Epithelial cell of prostate (primary cell): ENCODE measurements around the gene HSBP1.

ENCODE experiments used
- DNase-seq: peaks from one replicate; pipeline ENCODE4 v3.0.0-alpha.2; 2011; ENCODE audit warnings: low read depth, low spot score
- H3K27ac ChIP-seq: fragments of 450-650 bp; 2 replicates; pipeline ENCODE4 v1.5.1; 2017; ENCODE audit warnings: mild to moderate bottlenecking

Gene HSBP1

DNA sequence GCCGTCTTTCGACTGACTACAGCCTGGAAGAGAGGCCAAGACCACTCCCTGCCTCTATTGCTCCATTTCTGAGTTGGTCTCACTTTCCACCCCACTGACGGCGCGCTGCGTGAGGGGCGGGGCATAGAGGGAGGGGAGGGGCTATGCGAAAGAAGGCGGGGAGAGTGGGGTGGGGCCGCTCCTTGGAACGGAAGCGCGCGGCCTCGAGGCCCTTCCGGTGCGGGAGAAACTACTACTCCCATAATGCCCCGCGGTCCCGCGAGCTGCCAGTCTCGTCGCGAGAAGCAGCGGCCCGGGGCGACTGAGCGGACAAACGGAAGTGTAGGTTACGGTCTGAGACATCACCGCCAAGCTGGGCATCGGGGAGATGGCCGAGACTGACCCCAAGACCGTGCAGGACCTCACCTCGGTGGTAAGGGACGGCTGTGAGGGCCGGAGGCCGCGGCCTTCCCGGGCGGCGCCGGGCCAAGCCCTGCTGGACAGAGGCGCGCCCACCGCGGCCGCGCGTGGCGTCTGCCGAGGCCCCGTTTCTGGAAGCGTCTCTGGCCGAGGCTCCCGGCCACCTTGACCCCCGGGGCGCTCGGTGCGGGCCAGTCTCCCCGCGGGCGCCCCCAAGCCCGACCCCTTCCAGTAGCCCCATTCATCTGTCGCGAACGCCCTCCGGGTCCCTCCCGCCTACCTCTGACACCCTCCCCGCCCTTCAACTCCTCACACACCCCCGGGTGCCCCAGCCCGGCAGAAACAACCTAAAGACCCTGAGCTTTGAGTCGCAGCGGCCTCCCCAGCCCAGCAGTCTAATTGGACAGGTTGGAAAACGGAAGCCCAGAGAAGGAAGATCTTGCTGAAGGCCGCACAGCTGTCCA, at the start of gene HSBP1:
HSBP1 (plus strand) TSS at position 269 of the 863 bp plus-strand sequence; CDS start at position 368, 99 bp downstream.
- peak within 1 kb of the TSS; percentile 58 for H3K27ac ChIP-seq

DNA sequence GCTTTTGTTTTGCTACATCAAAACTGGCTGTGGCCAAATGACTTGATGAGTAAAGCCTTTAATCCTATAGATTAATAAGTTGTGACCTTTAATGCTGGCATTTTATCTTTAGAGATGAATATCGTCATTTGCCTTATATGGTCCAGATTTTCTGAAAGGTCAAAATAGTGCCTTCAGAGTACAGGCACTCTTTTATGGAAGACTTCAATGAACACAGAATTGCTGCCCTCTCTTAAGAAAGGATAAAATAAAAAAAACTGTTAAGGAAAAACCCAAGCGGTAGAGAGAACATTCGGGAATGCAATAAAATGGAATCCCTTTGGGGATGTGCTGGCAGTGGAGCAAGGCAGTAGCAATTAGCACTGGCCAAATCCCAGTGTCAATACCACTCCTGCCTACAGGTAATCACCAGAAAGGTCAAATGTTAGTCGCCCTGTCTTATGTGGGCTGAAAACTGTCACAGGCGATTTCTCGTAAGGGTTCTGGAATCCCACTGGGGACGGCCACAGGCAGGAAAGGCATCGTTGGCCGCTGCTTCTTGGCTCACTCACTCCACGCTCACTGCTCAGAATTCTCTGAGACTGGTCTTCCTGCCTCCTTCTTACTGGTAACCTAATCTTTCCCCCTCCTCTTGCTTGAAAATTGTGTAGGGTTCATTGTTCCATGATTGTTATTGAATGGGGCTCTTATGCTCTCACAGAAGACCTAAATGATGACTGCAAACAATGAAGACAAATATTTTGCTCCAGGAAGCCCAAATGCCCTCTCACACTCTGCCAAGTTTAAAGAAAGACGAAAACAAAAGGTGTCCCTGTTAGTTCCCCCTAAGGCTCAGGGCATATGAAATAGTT, 45.4 kb upstream of the HSBP1 start:
- H3K27ac ChIP-seq = no peak overlapping the region

More for the DNA sequence above, at the start of gene HSBP1:
- DNase-seq = no peak

DNA sequence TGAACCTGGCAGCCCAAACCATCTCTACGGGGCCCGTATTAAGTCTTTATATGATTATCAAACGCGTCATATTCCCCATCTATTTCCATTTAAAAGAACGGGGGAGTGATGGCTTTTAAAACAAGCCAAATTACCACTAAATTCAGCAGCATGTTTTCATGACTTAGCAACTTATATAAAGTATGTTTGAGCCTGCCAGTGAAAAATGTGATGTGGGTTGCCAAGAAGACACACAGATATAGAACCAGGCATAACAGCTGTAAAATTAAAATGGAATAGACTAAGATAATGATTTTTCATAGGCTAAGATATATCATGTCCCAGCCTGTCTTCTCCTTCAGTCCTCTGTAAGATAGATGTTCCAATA, 44.8 kb upstream of the HSBP1 start:
- DNase-seq = no peak
- no peak overlapping the region for H3K27ac ChIP-seq

More for the DNA sequence above, 45.4 kb upstream of the HSBP1 start:
- no peak for DNase-seq

DNA sequence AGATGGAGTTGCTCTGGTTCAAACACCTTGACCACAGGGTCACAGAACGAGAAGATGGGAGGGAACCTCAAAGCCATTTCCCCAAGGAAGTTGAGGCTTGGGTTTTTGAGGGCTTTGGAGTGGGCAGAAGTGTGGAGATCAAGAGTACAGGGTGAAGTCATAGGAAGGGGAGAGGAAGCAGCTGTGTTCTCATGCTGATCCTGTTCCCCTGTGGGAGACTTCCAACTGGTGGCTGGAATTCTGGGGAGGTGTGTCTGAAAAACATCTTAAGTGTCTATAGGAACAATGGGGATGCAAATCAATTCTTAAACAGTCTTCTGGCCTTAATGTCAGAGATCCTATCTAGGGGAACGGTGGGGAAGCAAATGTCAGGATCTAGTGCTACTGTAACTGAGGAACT, 38.8 kb upstream of the HSBP1 start:
- H3K27ac ChIP-seq = no peak overlapping the region
- DNase-seq = no peak

DNA sequence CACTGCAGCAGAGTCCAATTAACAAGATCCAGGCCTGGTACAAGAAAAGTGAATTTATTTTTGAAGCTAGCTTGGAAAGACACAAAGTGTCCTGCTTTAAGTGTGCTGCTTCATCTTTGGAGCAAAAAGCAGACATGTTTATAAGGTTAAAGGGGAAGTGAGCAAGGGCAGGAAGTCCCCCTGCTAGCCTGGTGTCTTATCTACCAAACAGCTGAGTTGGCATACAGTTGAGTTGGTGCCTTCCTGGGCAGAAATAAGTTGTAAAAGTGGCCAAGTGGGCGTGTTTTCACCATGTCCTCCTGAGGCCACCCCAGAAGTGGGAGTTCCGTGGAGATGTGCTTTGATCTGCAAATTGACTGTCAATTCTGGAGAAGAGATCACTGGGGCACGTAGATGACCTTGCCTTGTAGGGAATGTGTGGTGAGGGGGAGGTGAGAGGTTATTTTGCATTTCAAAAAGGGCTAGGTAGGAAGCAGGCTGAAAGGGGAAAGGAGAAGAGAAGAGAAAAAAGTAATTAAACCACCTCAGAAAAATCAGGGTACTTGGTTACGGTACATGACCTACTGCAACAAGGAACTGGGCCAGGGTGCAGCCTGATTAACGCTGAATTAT, 38.3 kb upstream of the HSBP1 start:
- no peak for DNase-seq
- H3K27ac ChIP-seq = no peak overlapping the region

DNA sequence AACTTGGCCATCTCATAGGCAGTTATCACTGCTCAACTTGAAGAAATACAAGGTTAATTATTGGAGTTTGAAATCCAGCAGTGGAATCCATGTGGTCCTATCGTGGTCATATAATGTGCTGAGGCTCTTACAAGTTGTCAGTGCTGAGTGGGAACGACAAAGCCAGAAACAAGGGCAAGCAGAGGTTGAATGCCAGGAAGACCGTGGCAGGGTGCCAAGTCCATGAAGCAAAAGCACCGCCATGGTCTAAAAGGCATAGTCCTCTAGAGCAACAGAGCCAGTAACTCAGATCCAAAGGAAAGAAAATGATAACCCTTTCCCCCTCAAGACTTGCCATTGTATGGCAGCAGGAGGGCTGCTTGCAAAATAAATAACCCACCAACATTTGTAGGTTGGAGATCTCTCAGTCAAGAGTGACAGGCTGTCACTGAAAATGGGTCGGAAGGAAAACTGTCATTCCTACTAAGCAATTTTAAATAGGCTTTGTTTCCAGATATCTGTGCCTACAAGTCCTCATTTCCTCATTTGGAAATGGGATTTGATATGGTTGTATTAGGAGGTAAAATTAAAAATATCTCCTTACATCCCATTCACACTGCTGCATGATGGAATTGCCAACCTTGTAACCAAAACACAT, 36.4 kb upstream of the HSBP1 start:
- DNase-seq = no peak
- H3K27ac ChIP-seq = no peak overlapping the region

DNA sequence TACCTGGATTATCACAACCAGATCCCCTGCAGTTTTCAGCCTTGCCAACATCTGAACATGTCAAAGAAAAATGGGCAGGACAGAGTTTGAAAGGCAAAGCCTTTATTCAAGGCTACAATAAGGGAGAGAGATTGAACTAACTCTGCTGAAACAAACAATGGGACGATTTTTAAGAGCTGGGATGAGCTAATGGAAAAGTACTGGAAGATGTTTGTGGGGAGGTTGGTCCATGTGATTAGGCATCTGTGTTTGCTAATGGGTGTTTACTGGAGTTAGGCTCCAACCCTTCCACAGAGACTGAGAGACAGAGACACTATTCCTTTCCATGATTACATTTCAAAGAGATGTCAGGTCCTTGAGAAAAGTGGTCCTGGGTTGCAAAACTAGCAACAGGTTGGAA, 35.0 kb upstream of the HSBP1 start:
- no peak overlapping the region for H3K27ac ChIP-seq
- no peak for DNase-seq

DNA sequence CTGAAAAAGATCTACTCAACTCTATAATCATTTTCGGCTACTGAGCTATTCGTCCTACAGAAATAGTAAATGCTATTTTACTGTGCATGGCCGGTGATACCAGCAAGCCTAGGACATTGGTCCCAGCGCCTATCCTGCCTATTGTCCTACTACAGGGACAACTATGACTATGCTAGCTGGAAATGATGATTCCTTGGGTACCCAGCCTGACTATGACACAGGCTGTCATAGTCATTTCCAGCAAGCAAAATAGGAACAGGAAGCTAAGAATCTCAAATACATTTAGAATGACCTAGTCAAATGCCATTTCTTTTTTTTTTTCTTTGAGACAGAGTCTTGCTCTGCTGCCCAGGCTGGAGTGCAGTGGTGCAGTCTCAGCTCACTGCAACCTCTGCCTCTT, 33.7 kb upstream of the HSBP1 start:
- DNase-seq = no peak
- no peak overlapping the region for H3K27ac ChIP-seq

DNA sequence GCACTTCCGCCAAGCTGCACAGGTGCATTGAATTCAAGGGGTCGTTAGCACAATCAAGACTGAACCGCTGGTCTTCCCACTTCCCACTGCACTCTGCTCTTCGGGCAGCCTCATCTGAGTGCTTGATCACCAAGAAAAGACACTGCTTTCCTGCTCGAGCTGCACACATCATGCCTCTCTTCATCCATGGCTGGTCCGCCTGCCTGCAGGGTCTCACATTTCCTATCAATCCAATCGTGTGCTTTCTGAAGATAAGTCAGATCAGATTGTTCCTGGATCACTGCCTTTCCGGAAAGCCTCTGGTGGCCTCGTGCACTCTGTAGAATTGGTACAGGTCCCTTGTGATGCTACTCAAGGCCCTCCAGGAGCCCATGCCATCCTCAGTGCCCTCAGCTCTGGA, 30.8 kb upstream of the HSBP1 start:
- DNase-seq = no peak
- H3K27ac ChIP-seq = no peak overlapping the region

DNA sequence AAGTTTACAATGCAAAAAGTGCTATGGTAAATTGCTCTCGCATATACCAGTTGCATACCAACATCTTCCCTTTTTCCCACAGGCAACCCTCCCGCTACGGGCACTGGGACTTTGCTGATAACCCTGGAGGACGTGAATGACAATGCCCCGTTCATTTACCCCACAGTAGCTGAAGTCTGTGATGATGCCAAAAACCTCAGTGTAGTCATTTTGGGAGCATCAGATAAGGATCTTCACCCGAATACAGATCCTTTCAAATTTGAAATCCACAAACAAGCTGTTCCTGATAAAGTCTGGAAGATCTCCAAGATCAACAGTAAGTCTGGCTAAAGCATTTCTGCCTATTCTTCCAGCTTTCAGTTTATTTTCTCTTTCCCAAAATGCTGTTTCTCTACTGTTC, 27.9 kb upstream of the HSBP1 start:
- no peak for DNase-seq
- no peak overlapping the region for H3K27ac ChIP-seq

DNA sequence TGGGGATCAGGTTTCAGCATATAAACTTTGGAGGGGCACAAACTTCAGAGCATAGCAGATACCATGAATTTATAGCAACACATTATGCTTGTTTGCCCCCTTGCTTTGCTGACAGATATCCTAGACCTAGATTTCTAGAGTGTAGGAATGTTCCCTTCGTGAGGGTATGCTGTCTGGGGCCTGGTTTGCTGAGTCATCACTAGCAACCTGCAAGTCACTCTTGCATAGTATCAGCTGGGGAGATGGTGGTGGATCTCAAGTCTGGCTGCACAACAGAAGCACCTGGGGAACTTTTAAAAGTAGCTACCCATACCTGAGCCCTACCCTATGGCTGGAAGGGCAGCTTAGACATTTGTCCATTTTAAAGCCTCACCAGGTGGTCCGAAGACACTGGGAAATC, 22.3 kb upstream of the HSBP1 start:
- no peak for DNase-seq
- H3K27ac ChIP-seq = no peak overlapping the region

DNA sequence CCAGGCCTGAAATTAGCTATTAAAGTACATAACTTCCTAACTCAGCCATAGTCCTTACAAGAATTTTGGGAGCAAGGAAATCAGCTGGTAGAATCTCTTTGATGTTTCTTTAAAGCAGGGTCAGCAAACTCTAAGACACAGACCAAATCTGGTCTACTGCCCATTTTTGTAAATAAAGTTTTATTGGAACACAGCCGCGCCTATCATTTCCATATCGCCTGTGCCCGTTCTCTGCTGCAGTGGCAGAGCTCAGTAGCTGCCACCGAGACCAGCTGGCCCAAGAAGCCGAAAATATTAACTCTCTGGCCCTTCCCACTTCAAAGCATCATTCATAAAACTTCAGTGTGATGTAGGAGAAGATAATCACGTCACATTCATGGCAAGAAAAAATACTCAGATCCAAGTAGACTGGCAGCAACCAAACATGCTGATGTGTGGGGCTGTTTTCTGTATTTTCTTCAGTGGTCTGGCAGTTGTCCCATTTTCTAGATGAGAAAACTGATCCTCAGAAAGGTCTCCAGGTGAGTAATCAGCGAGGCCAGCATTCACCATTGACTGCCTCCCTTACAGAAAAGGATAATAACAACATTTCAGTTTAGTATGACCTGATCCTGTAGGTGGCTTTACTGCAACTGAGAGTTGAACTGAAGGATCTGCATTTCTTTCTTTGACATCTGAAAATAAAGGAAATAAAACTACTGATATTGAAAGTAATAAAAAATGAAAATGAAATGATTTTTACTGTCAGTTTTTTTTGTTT, 18.0 kb upstream of the HSBP1 start:
- H3K27ac ChIP-seq = no peak overlapping the region
- no peak for DNase-seq

DNA sequence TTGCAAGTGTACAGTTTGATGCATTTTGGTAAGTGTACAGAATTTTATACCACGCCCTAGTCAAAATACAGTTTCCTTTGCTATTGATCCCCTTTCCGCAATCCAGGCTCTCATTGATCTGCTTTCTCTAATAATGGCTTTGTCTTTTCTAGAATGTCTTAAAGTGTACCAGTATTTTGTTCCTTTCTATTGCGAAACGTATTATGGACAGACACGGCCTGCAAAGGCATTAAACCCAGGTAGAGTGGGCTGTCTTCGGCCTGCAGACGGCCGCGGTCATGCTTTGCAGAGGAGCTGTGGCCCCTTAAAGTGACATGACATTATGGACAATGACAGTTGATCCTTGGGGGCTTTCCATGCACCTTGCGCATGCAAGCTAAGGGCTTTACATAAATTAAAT, 15.9 kb upstream of the HSBP1 start:
- H3K27ac ChIP-seq = no peak overlapping the region
- DNase-seq = no peak

DNA sequence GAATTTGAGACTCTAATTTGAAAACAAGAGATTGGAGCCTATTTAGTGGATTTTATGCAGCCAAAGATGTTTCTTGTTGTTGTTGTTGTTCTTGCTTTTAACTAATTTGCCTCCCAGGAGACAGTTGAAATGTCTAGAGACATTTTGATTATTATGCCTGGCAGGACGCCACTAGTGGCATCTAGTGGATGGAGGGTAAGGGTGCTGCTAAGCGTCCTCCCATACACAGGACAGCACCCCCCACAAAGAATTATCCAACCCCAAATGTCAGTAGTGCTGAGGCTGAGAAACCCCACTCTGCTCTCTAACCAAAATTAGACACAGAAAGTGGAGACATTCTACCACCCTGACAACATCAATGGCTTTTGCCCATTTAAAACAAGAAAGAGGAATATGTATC, 15.4 kb upstream of the HSBP1 start:
- H3K27ac ChIP-seq = no peak overlapping the region
- no peak for DNase-seq

DNA sequence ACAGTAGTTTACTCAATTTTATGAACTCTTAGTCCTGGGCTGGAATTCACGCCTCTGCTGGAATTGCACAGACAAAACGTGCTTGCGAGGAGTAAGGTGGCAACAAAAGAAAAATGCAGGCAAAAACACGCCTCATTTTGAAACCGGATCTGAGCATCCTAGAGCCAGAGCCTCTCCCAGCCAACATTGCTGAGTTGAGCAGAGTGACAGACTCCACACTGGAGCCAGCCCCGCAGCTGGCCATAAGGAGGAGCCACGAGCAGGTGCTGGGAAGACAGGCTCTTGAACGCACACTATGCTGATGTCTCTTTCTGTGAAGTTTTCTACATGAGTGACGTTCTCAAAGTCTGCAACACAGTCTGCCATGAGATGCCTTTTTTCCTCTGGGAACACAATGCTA, 14.6 kb upstream of the HSBP1 start:
- DNase-seq = no peak
- H3K27ac ChIP-seq = no peak overlapping the region

DNA sequence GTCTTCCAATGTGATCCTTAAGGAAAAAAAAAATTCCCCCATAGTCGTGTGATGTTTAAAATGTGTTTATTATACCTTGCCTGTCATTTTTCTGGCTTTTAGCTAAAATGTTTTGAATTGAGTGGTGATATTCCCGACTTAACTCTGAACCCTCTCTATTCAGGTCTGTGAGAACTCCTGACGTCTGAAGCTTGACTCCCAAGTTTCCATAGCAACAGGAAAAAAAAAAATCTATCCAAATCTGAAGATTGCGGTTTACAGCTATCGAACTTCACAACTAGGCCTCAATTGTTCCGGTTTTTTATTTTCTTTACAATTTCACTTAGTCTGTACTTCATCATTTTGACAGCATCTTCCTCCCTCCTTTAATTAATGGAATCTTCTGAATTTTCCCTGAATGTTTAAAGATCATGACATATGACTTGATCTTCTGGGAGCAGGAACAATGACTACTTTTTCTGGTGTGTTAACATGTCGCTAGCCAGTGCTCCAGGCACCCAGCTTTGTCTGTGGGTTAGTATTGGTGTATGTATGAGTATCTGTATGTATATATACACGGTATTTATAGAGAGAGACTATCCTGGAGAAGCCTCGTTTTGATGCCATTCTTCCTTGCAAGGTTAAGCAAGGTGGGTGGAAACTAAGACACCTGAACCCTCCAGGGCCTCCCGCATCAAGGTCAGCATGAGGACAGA, 12.8 kb upstream of the HSBP1 start:
- H3K27ac ChIP-seq = no peak overlapping the region
- DNase-seq = no peak

DNA sequence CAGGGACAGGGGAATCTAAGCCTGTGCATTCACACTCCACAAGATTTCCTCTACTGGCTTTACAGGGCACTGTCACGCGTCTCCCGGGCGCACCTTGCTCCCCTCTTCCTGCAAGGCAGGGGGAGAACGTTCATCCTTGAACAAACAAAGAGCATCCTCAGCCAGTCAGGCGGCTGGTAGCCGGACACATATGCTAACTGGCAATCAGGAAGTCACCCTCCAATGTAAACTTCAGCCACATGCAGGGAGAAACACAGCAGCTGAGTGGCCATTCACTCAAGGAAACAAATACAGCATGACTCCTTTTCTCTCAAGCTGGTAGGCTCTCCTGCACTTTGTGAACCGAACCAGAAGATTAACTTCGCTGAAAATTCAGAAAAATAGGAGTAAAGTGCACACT, 10.8 kb upstream of the HSBP1 start:
- H3K27ac ChIP-seq = no peak overlapping the region
- no peak for DNase-seq

DNA sequence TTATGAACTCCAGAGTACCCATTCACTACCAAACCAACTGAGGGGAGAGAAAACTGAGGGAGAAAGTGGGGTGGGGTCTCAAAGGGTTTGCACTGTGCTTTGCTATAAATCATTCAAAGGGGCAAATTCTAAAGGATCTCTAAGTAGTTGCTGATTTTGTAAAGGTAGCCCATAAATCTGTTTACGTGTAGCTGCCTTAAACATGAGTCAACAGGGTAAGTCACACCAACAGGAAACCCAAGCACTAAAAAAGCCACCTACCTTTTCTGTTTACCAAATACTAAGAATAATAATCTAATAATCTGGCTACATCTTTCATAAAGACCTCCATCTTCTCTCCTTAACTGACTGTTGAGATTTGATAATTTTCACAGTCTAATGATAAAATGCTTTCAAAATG, 8.4 kb upstream of the HSBP1 start:
- no peak for DNase-seq
- H3K27ac ChIP-seq = no peak overlapping the region

DNA sequence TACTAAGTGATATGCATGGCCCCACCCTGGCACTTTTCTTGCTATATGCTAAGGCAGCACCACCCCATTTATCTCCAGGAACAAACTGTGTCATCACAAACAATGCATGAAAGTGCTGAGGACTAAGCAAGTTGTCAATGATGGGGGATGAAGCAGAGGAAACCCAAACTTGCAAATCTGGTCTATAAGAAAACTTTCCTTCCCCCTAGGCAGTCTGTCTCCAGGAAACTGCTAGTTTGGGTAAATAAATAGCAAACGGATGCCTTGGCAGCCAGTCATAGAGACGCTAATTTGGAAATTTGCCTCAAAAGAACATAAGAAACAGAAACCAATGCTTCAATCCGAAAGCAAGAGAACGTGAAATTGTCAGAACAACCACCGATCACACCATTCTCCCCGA, 5.6 kb upstream of the HSBP1 start:
- peak; percentile 78 for DNase-seq
- peak overlapping the region; percentile 34 for H3K27ac ChIP-seq
